Activated B cell treated with CpG ODN at 0.5 μM for 24 hours (primary cell): Measurements from ENCODE around the gene HABP4. TPM values are rescaled to one million over a fixed set of nuclear protein-coding genes. Genes with fewer than 3 reads are reported as not detected.

ENCODE experiments used
- ATAC-seq: fragments of 200-7000 bp; cut with Tn5 transposase; one replicate; pipeline ENCODE4 v1.10.0; 2021; ENCODE audit warnings: low read depth, mild to moderate bottlenecking, moderate library complexity
- CTCF ChIA-PET: fragments of 350-600 bp; sonication (Branson Sonifier 250); formaldehyde crosslinking; loops from one replicate; lab custom pipeline; 2021; ENCODE audit warnings: antibody characterized with exemption; lab: Charles Lee
- POLR2A ChIA-PET: fragments of 350-600 bp; sonication (Branson Sonifier 250); formaldehyde crosslinking; loops from one replicate; lab custom pipeline; 2021; ENCODE audit warnings: antibody characterized with exemption; lab: Charles Lee
- DNase-seq: peaks from one replicate; pipeline ENCODE4 v3.0.0; 2022
- H3K27ac Mint-ChIP-seq: one replicate; pipeline ENCODE4 v1.8.0; 2020; ENCODE audit warnings: mixed read lengths
- H3K27me3 Mint-ChIP-seq: one replicate; pipeline ENCODE4 v1.8.0; 2021; ENCODE audit warnings: mixed read lengths
- H3K36me3 Mint-ChIP-seq: one replicate; pipeline ENCODE4 v1.8.0; 2021; ENCODE audit warnings: low read depth, mixed read lengths
- H3K4me1 Mint-ChIP-seq: one replicate; pipeline ENCODE4 v1.8.0; 2021; ENCODE audit warnings: mixed read lengths
- H3K4me3 Mint-ChIP-seq: one replicate; pipeline ENCODE4 v1.8.0; 2020; ENCODE audit warnings: mild to moderate bottlenecking, mixed read lengths
- H3K9me3 Mint-ChIP-seq: one replicate; pipeline ENCODE4 v1.8.0; 2020; ENCODE audit warnings: mixed read lengths
- intact Hi-C: fragments of 100-400 bp; cut with micrococcal nuclease; formaldehyde crosslinking; loops from one replicate; pipeline ENCODE4 v1.15.1; 2024
- total RNA-seq: library from RNA; stranded (reverse); gene quantifications from 2 replicates; pipeline ENCODE4 v1.2.3, GENCODE V29; 2022
- TF ChIP-seq, protein P1 (sequence below): fragments of 200-600 bp; IDR thresholded peaks from one replicate; pipeline ENCODE4 v1.8.0; 2022; ENCODE audit warnings: antibody characterized with exemption, mild to moderate bottlenecking

The HABP4 gene
- total RNA-seq, 1 donor from 2014 or later: 8.1 TPM

GRCh38 chr9:96423985-96424336 lies 26.0 kb upstream of the HABP4 start:
- Mint-ChIP-seq H3K4me3 (no peak overlapping the region), H3K36me3 (no peaks in the 10 kb centered on the region), H3K27ac (no peak overlapping the region), H3K27me3 (no peaks in the 10 kb centered on the region), H3K9me3 (no peaks in the 10 kb centered on the region), H3K4me1 (peaks cover 22% of the 10 kb centered on the region)
- ChIA-PET POLR2A (no interaction called here), CTCF (no interaction called here)
- no peak for DNase-seq
- intact Hi-C loops: no loop called here
- no peak for ATAC-seq
- TF ChIP-seq, protein P1, sequence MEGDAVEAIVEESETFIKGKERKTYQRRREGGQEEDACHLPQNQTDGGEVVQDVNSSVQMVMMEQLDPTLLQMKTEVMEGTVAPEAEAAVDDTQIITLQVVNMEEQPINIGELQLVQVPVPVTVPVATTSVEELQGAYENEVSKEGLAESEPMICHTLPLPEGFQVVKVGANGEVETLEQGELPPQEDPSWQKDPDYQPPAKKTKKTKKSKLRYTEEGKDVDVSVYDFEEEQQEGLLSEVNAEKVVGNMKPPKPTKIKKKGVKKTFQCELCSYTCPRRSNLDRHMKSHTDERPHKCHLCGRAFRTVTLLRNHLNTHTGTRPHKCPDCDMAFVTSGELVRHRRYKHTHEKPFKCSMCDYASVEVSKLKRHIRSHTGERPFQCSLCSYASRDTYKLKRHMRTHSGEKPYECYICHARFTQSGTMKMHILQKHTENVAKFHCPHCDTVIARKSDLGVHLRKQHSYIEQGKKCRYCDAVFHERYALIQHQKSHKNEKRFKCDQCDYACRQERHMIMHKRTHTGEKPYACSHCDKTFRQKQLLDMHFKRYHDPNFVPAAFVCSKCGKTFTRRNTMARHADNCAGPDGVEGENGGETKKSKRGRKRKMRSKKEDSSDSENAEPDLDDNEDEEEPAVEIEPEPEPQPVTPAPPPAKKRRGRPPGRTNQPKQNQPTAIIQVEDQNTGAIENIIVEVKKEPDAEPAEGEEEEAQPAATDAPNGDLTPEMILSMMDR: no peak

GRCh38 chr9:96425500-96426169 lies 24.3 kb upstream of the HABP4 start:
- intact Hi-C loops: no loop called here
- ATAC-seq (no peak), DNase-seq (no peak)
- Mint-ChIP-seq H3K27ac (no peak overlapping the region), H3K9me3 (no peaks in the 10 kb centered on the region), H3K27me3 (no peaks in the 10 kb centered on the region), H3K4me3 (no peak overlapping the region), H3K36me3 (no peaks in the 10 kb centered on the region), H3K4me1 (peaks cover 7% of the 10 kb centered on the region)
- ChIA-PET CTCF (no interaction called here), POLR2A (no interaction called here)
- TF ChIP-seq, protein P1: no peak

DNA sequence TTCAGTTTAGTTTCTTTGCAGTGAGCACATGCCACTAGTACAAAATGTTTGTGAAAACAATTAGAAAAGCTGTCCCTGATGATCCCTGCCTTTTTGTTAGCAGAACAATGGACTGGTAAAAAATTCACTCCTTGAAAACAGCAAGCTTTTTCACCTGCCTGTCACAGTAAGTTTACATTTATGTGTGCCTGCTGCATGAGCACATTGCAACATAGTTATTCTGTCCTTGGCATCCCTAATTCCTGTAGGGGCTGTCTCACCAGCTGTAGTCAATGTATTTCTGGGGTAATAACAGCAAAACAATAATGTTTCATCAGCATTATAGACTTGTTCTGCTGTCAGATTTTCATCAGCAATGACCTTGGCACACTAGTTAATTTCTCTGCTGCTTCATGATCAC lies 20.2 kb upstream of the HABP4 start:
- Mint-ChIP-seq H3K9me3 (no peaks in the 10 kb centered on the region), H3K36me3 (no peaks in the 10 kb centered on the region), H3K4me3 (no peak overlapping the region), H3K27me3 (peaks cover 5% of the 10 kb centered on the region), H3K4me1 (no peaks in the 10 kb centered on the region), H3K27ac (no peak overlapping the region)
- TF ChIP-seq, protein P1: no peak
- DNase-seq (no peak), ATAC-seq (no peak)
- CTCF ChIA-PET: no interaction called here
- POLR2A ChIA-PET: no interaction called here
- intact Hi-C loops: no loop called here

GRCh38 chr9:96430377-96430776 lies 19.6 kb upstream of the HABP4 start:
- H3K4me1 Mint-ChIP-seq: no peaks in the 10 kb centered on the region
- ATAC-seq: no peak
- no peaks in the 10 kb centered on the region for H3K9me3 Mint-ChIP-seq
- DNase-seq: no peak
- H3K27me3 Mint-ChIP-seq: peaks cover 5% of the 10 kb centered on the region
- TF ChIP-seq, protein P1: no peak
- no peaks in the 10 kb centered on the region for H3K36me3 Mint-ChIP-seq
- CTCF ChIA-PET: no interaction called here
- H3K4me3 Mint-ChIP-seq: no peak overlapping the region
- intact Hi-C loops: no loop called here
- POLR2A ChIA-PET: no interaction called here
- no peak overlapping the region for H3K27ac Mint-ChIP-seq

GRCh38 chr9:96435345-96435744 lies 14.6 kb upstream of the HABP4 start:
- no peaks in the 10 kb centered on the region for H3K9me3 Mint-ChIP-seq
- H3K27ac Mint-ChIP-seq: no peak overlapping the region

More at GRCh38 chr9:96435345-96435744, 14.6 kb upstream of the HABP4 start:
- intact Hi-C loops: no loop called here
- ATAC-seq: no peak
- CTCF ChIA-PET: interaction anchor here (0.7 kb wide), 1 partner anchor 108 kb away, joined by 3 read pairs; no protein-coding TSS in a partner anchor
- TF ChIP-seq, protein P1: no peak
- POLR2A ChIA-PET: no interaction called here
- Mint-ChIP-seq H3K4me3 (no peak overlapping the region), H3K27me3 (peaks cover 5% of the 10 kb centered on the region), H3K36me3 (no peaks in the 10 kb centered on the region), H3K4me1 (no peaks in the 10 kb centered on the region)
- no peak for DNase-seq
